IPS DF 19.7 (cell line): ENCODE measurements around the gene LIN28A.

ENCODE experiments used
- DNase-seq: peaks from one replicate; pipeline ENCODE4 v3.0.0-alpha.2; 2013; ENCODE audit warnings: low read depth, low spot score

Gene LIN28A

DNA sequence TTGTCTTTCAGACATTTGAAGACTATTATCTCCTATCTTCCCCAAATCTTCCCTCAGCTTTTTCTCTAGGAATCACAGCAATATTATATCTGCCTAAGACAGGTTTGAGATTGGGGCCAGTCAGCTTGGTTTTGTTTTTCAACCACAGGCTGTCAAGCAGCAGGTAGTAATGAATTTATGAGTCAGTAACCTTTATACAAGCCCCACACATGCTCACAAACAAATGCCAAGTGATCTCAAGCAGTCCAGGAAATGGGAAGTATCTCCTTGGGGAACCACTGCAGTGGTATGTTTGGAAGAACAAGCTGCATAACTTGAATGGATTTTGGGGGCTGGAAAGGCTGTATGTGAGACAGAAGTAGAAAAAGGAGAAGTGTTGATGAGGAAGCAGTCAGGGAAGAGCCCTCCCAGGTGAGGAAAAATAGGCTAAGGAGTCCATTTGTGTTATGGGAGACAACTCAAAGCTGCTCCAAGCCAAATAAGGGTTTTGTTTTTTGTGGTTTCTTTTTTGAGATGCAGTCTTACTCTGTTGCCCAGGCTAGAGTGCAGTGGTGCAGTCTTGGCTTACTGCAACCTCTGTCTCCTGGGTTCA is 23.6 kb downstream of the LIN28A start:
- no peak for DNase-seq

DNA sequence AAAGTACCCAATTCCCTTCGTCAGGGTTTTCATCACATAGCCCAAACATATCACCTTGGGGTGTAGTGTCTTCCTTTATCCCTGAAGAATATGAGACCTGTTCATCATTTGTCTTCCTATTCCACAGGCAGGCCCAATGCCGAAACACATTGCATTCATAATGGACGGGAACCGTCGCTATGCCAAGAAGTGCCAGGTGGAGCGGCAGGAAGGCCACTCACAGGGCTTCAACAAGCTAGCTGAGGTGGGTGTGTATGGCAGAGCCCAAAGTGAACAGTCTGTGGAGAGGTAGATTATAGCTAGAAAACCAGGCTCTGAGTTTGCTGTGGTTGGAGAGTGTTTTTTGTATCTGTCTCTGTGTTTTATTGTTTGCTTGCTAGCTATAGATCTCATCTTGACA is 27.4 kb downstream of the LIN28A start:
- no peak for DNase-seq

DNA sequence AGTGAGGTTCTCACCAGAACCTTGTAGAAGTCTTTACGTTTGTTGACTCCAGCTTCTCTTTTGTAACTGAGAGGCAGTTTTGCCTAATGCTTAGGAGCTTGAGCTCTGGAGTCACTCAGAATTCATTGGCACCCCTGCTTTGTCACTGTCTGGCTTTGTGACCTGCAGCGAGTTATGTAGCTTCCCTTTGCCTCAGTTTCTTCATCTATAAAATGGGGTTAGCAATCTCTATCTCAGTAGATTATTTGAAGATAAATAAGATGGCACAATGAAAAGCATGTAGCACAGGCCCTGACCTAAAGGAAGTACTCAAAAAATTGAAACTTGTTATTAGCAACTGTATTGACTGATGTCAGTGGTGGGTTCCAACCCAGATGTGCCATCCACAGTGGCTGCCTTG is 29.6 kb downstream of the LIN28A start:
- DNase-seq = no peak

DNA sequence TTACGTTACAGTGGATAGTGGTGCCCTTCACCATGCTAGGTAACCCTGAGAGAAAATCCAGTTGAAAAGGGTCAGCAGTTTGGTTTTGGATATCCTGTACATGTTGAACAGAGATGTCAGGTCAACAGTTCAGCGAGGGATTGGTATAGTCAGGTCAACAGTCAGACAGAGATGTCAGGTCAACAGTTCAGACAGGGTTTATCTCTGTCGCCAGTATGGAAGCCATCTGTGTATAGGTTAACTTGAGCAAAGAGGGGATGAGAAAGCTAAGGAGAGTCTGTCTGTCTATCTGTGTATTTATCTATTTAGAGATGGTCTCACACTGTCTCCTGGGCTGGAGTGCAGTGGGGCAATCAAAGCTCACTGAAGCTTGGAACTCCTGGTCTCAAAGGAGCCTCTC is 39.3 kb downstream of the LIN28A start:
- no peak for DNase-seq

DNA sequence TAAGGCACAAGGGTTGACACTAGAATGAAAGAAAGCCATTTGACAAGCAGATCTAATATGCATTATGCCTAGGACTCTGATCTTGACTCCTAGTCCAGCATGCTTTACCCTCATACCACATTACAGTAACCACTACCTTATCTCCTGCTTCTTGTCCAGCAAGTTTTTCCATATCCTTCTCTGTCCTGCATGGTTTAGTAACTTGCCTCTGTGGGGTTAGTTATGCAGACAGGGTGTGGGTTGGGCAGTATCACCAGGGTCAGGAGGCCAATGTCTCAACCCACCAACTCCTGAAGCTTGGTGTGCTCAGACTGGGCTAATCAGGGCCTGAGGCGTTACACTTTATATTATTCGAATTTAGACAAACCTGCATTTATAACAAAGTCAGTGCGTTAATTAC is 40.3 kb downstream of the LIN28A start:
- no peak for DNase-seq

DNA sequence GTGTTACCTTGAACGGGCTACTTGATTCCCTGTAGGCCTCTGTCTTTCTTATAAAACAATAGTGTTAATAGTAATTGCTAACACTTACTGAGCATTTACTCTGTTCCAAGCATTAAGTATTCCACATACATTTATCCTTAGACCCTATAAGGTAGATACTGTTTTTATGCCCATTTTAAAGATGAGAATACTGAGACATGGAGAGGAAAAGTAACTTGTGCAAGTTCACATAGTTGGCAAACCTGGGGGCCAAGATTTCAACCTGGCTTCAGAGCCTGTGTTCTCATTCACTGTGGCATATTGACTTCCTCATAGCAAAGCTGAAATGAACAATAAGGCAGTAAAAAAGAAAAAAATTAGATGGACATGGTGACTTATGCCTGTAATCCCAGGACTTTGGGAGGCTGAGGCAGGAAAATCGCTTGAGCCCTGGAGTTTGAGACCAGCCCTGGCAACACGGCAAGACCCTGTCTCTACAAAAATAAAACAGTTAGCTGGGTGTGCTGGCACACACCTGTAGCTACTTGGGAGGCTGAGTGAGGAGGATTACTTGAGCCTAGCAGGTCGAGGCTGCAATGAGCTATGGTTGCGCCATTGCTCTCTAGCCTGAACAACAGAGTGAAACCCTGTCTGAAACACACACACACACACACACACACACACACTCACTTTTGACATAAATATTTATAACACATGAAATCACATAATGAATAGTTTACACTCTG is 42.0 kb downstream of the LIN28A start:
- no peak for DNase-seq

DNA sequence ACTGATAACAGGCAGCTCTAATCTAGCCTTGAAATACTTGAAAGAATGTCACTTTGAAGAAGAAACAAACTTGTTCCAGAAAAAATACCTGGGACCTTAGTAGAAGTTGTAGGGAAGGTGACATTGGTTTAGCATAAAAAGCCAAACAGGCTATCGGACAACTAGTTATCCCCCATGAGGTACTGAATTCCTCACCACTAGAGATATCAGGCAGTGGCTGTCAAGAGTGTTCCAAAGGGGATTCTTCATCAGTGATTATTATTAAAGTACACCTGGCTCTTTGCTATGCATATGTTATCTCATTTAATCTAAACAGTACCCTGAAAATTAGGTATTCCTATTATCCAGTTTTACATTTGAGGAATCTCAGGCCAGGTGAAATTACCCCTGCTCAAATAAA is 48.5 kb downstream of the LIN28A start:
- DNase-seq = no peak

DNA sequence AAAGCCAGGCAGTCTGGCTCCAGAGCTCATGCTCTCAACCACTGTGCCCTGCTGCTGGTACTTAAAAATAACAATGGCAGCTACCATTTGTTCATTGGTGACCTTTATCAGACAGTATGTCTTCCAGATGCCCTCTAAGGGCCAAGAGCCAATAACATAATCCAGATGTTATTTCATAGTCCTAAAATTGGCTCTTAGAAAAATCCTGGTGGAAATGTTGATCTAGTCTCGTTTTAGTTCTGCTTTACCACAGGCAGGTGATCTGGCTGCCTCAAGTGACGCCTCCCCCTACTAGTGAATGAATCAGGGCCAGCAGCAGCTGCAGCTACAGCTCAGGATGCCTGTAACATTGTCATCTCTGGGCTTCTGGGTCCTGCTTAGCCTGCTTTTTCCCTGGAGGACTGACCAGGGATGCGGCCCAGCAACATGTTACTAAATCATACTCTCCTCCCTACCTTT is 49.0 kb downstream of the LIN28A start:
- no peak for DNase-seq

DNA sequence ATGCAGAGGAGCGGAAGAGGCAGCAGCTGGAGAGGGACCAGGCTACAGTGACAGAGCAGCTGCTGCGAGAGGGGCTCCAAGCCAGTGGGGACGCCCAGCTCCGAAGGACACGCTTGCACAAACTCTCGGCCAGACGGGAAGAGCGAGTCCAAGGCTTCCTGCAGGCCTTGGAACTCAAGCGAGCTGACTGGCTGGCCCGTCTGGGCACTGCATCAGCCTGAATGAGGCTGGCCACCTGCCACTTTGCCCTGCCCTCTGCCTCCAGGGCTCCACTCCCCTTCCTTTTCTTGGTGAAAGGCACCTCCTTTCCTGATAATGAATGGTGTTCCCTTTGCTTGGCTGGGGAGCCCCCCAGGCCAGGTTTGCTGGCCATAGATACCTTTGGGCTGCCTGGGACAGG is 58.3 kb downstream of the LIN28A start:
- DNase-seq = no peak

DNA sequence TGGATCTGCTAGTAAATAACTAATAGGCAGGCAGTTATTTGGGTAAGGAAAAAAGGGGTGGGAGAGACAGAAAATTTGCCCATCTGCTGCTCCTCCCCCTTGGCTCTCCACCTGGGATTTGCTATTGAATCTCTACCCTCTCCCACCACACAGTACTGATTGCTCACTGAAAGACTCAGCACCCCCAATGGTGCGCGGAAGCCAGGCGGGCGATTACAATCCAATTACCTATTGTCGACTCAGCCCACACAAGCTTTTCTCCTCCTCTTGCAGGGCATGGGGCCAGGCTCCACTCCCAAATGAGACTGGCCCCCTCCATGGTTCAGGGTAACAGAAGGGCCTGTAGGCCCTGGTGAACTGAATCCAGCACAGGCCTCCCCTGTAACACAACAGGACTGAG is 58.9 kb downstream of the LIN28A start:
- no peak for DNase-seq

DNA sequence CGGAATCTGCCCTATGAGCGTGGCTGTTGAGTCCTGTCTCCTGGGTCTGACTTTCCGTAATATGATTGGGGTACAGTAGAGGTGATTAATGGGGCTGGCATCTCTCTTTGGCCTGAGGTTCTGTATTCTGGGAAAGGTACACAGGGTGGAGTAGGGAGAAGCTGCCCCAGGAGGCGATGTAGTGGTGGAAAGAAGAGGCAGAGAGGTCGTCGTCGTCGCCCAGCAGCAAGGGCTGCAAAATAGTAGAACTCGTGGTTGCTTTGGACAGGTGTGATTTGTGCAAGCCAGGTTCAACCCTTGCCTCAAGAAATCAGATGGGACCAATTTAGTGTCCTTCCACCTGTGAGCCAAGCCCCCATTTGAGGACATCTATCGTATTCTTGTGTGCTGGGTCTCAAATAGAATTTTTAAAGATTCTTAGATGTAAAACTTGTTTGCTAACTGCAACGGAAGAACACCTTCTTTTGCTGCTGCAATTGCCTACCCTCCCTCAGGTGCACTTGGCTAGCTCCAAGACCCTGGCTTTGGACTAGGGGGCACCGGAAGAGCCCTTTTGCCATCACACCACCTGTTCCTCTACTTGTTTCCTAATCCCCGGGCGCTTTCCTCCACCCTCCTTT is 60.4 kb downstream of the LIN28A start:
- no peak for DNase-seq

DNA sequence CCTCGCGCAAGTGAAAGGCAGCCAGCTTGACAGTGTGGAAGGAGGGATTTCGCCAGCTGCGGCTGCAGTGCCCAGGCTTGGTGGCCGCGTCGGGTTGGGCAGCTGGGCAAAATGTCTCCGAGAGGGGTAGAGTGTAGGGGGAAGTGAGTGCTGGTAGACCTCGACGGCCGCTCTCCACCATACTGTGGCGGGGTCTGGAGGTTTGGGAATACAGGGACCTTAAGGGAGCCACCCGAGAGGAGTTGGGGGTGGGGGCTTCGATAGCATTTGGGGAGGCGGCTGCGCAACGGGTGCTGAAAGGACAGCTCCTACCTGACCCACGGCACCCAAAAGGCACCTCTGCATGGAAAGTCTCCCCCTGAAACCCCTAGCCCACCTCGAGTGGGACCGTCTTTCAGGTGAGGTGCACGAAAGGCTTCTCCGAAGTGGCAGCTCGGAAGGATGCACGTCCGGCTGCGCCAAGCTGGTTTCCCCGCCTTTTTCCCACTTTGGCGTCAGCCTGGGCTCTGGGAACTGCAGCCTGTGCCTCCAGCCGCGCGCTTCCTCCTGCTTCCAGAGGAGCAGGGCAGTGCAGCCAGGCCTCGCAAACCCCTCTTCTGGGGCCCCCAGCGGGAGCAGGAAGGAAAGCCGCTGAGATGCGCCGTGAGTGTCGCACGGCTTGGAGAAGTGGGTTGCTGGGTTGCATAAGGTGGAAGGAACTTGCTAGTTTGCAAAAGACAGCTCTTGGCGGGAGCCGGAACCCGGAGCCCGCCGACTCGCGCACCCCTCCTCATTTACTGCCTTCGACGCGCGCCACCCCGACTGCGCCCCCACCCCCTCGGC is 61.1 kb downstream of the LIN28A start:
- DNase-seq = peak; percentile 50

DNA sequence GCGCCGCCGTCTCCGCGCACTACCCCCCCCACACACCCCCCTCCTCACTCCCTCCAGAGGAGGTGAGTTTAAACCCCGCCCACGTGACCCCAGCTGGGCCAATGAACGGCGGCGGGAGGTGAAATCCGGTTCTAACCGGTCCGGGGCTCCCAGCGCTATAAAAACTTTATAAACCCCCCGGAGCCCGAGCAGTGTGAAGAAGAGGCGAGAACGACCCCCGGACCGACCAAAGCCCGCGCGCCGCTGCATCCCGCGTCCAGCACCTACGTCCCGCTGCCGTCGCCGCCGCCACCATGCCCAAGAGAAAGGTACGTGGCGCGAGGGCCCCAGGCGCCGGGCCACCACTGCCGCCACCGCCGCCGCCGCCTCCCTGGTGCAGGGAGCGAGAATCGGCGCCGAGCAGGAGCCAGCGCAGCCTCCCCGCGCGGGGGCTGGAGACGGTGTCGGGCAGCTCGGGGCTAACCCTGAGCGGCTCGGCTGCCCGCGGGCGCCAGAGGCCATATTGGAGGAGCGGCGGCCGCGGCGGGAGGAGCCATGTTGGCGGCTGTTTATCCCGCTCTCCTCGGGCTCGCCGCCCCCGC is 61.8 kb downstream of the LIN28A start, which contains the start of gene HMGN2:
HMGN2 (plus strand) TSS at position 121 of the 581 bp plus-strand sequence; CDS start at position 294, 173 bp downstream.
- DNase-seq = peak; percentile 45

DNA sequence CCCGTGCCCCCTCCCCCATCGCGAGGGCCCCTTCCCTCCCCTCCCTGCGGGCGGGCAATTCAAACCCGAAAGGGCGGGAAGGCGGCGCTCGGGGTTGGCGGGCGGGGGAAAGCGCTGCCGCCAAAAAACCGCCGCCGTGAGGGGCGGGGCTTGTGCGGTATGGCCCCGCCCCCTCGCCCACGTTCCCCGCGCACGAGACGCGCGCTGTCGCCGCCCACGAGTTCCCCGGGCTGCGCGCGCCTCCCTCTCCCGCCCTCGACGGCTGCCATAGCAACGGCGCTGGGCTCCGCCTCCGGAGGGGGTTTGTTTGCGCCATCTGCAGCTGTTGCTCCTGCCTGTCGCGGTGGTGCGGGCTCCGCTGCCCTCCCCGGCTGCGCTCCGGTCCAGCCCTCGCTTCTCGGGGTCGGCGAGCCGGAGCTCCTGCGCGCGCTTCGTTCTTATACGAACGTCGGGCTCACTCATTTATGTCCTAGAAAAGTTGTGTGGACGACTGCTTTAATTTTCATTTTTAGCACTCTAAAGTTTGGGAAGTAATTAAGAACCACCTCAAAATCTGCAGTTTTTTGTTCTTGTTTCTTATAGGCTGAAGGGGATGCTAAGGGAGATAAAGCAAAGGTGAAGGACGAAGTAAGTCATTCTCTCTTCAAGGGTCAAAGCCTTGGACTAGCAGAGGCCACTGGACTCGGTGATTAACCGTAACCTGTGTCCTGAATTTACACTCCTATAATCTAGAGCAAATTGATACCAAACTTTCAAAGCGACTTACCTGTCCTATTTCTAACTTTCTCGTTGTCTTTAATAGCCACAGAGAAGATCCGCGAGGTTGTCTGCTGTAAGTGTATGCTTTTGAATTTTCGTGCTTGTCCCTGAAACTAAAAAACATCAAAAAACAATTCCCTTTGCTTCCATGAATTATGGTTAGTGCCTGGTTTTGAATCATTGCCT is 62.6 kb downstream of the LIN28A start:
- DNase-seq = peak; percentile 48

DNA sequence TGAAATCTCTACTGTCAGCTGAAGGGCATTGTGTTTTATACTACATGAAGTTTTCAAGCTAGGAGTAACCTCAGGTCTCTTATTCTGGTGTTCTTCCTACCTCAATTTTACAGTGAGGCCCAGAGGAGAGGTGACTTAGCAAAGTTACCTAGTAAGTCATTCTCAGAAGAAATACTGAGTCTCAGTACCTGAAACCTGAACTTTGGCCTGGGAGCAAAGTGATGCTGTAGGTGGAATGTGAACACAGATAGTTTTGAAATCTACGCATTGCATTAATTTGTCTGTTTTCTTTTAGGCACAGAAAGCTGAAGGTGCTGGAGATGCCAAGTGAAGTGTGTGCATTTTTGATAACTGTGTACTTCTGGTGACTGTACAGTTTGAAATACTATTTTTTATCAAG is 64.2 kb downstream of the LIN28A start:
- DNase-seq = no peak

DNA sequence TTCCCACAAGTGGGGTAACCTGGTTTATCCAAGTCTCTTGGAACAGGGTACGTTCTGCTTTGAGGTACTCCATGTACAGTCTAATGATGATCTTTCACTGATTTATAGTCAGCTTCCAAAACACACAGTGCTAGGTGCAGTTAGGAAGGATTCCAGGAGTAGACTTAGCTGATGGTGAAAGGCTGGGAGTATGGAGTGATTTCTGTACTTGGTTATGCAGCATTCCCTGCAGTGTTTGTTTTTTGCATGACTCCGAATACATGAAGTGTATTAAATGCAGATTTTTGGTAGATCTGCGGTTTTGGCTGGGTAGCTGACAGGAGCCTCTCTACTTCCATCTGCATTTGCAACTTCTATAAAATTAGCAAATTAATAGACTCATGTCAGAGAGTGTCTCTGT is 65.4 kb downstream of the LIN28A start:
- no peak for DNase-seq

DNA sequence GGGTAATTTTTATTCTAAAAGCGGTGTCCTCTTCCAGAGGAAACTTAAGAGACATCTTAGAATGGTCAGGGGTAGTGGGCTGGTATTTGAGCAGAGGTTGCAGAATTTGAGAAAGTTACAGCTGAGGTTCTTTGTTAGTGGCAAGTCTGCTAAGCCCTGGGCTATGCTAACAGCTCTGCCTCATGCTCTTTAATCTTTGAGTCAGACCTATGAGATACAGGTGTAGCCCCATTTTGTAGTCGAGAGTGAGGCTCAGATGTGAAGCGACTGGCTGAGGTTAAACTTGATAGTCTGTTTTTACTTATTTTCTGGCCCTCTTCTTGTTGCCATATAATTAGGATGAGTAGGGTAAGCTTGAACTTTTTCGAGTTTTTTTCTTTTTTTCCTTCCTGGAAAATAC is 66.3 kb downstream of the LIN28A start:
- DNase-seq = no peak

DNA sequence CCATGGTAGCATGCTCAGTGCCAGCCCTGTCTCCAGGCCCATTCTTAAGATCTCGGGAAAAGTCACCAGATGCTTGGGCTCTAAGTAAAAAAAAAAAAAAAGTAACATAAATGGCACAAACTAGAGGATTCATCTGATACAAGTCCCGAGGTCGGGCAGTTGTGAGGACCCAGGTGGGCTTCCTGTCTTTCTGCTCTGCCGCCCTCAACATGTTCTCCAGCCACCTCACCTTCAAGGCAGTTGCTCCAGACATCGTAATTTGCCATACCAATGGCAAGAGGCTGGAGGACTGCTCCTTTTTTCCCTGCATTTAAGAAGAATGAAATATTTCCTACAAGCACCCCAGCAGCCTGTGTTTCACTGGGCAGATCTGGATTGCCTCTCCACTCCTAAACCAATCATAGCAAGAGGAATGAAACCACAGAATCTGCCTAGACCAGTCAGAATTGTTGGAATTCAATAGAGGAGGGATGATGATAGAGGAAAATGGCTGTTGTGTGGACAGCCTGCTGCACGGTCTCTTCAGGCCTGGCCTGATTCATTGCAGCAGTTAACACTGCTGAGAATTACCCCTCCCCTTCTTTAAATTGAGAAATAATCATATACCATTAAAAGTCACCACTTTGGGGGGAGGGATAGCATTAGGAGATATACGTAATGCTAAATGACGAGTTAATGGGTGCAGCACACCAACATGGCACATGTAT is 67.0 kb downstream of the LIN28A start:
- DNase-seq = no peak

DNA sequence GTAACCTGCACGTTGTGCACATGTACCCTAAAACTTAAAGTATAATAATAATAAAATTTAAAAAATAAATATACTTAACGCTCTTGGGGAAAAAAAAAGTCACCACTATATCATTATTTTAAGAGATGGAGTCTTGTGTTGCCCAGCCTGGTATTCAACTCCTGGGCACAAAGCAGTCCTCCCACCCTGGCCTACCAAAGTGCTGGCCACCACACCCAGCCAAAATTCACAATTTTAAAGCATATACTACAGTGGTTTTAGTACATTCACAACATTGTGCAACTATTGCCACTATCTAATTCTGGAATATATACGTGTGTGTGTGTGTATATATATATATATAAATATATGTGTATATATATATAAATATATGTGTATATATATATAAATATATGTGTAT is 67.5 kb downstream of the LIN28A start:
- no peak for DNase-seq

DNA sequence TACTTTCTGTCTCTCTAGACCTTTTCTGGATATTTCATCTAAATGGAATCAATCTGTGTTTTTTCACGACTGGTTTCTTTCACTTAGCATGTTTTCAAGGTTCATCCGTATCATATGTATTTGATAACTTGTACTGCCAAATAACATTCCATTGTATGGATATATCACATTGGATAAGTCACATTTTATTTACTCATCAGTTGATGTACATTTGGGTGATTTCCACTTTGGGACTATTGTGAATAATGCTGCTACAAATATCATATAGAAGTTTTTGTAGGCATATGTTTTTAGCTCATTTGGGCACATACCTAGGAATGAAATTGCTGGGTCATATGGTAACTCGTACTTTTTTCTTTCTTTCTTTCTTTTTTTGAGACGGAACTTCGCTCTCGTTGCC is 68.4 kb downstream of the LIN28A start:
- DNase-seq = no peak
